Liver (tissue), 9 donors: ENCODE measurements around the gene CYP2W1. TPM values are rescaled to one million over a fixed set of nuclear protein-coding genes. Genes with fewer than 3 reads are reported as not detected.

Source experiments
- DNase-seq: peaks from one replicate; pipeline ENCODE4 v3.0.0-alpha.2; 2017; ENCODE audit warnings: low spot score
- H3K27ac ChIP-seq, 2 donors: one replicate each; pipeline ENCODE4 v1.7.0; 2013; ENCODE audit warnings: inconsistent platforms in 2 of 2, low read length in 2 of 2, control low read depth in 1 of 2, low read depth in 1 of 2, mild to moderate bottlenecking in 1 of 2
- H3K27me3 ChIP-seq, 4 donors: one replicate each; pipeline versions ENCODE4 v1.6.1 to v1.7.0; 2013; ENCODE audit warnings: low read length in 3 of 4, inconsistent platforms in 1 of 4, mild to moderate bottlenecking in 1 of 4, moderate library complexity in 1 of 4; ENCODE audit not compliant: control insufficient read depth in 4 of 4, insufficient read depth in 4 of 4
- H3K36me3 ChIP-seq, 4 donors: one replicate each; pipeline versions ENCODE4 v1.6.1 to v1.7.0; 2013; ENCODE audit warnings: low read length in 3 of 4, mild to moderate bottlenecking in 3 of 4, low read depth in 1 of 4, moderate library complexity in 1 of 4; ENCODE audit not compliant: control insufficient read depth in 4 of 4, insufficient read depth in 3 of 4
- H3K4me1 ChIP-seq, 4 donors: one replicate each; pipeline versions ENCODE4 v1.6.1 to v1.7.0; 2013; ENCODE audit warnings: low read length in 3 of 4, mild to moderate bottlenecking in 3 of 4, moderate library complexity in 1 of 4; ENCODE audit not compliant: control insufficient read depth in 4 of 4, insufficient read depth in 4 of 4
- H3K4me3 ChIP-seq, 3 donors: one replicate each; pipeline versions ENCODE4 v1.6.1 to v1.7.0; 2013; ENCODE audit warnings: low read length in 3 of 3, control low read depth in 1 of 3, low read depth in 1 of 3, mild to moderate bottlenecking in 1 of 3
- H3K9ac ChIP-seq, 2 donors: one replicate each; pipeline ENCODE4 v1.7.0; 2013; ENCODE audit warnings: low read length in 2 of 2, mild to moderate bottlenecking in 2 of 2, moderate library complexity in 2 of 2, control low read depth in 1 of 2, low read depth in 1 of 2
- H3K9me3 ChIP-seq, 4 donors: one replicate each; pipeline versions ENCODE4 v1.6.1 to v1.7.0; 2013; ENCODE audit warnings: low read length in 3 of 4; ENCODE audit not compliant: control insufficient read depth in 4 of 4
- EGR1 ChIP-seq, 2 donors: IDR thresholded peaks; 2 replicates each; pipeline ENCODE4 v1.6.1; 2016 to 2018; ENCODE audit warnings: antibody characterized with exemption in 2 of 2, low read depth in 2 of 2
- FOXA1 ChIP-seq: IDR thresholded peaks from 2 replicates; pipeline ENCODE4 v1.6.1; 2016; ENCODE audit warnings: antibody characterized with exemption
- FOXA2 ChIP-seq: IDR thresholded peaks from 2 replicates; pipeline ENCODE4 v1.6.1; 2016; ENCODE audit warnings: antibody characterized with exemption
- GABPA ChIP-seq, 2 donors: IDR thresholded peaks in 1 of 2; conservative IDR thresholded peaks in 1 of 2; 2 replicates each; pipeline ENCODE4 v1.6.1; 2016; ENCODE audit warnings: antibody characterized with exemption in 2 of 2, mild to moderate bottlenecking in 1 of 2, moderate library complexity in 1 of 2
- HNF4A ChIP-seq, 2 donors: conservative IDR thresholded peaks; 2 replicates each; pipeline ENCODE4 v1.6.1; 2016; ENCODE audit warnings: antibody characterized with exemption in 2 of 2, mild to moderate bottlenecking in 2 of 2
- HNF4G ChIP-seq: IDR thresholded peaks from 2 replicates; pipeline ENCODE4 v1.6.1; 2016; ENCODE audit warnings: antibody characterized with exemption
- JUND ChIP-seq, 2 donors: IDR thresholded peaks; 2 replicates each; pipeline ENCODE4 v1.6.1; 2016; ENCODE audit warnings: antibody characterized with exemption in 2 of 2
- NR2F2 ChIP-seq: IDR thresholded peaks from 2 replicates; pipeline ENCODE4 v1.6.1; 2016; ENCODE audit warnings: antibody characterized with exemption
- RAD21 ChIP-seq, 2 donors: IDR thresholded peaks; 2 replicates each; pipeline ENCODE4 v1.6.1; 2016; ENCODE audit warnings: antibody characterized with exemption in 2 of 2, mild to moderate bottlenecking in 2 of 2
- RXRA ChIP-seq, 2 donors: IDR thresholded peaks; 2 replicates each; pipeline ENCODE4 v1.6.1; 2017 to 2018; ENCODE audit warnings: antibody characterized with exemption in 2 of 2, mild to moderate bottlenecking in 1 of 2
- SP1 ChIP-seq: IDR thresholded peaks from 2 replicates; pipeline ENCODE4 v1.6.1; 2018; ENCODE audit warnings: antibody characterized with exemption, mild to moderate bottlenecking
- TAF1 ChIP-seq: conservative IDR thresholded peaks from 2 replicates; pipeline ENCODE4 v1.6.1; 2016; ENCODE audit warnings: antibody characterized with exemption, mild to moderate bottlenecking
- YY1 ChIP-seq: IDR thresholded peaks from 2 replicates; pipeline ENCODE4 v1.6.1; 2016; ENCODE audit warnings: antibody characterized with exemption, mild to moderate bottlenecking
- WGBS: extraction: QIAGEN DNeasy Blood & Tissue Kit; methylation state at CpG from one replicate; pipeline ENCODE4 v1.1.7; 2013; 5-methylcytosine and 5-hydroxymethylcytosine counted together
- polyA plus RNA-seq, 2 donors: library from polyadenylated mRNA; stranded (reverse) in 1 of 2; unstranded in 1 of 2; fragments of 200-250 nt in 1 of 2; fragments of >200 nt in 1 of 2; fragmentation: Nextera tagmentation in 1 of 2; extraction: Ambion mirVana in 1 of 2; gene quantifications; one replicate each; pipeline versions ENCODE4 v1.2.1 to v1.2.3, GENCODE V29; 2013 to 2015
- total RNA-seq, 2 donors: library from RNA; depleted of rRNA; stranded (reverse); fragments of >200 nt; gene quantifications; one replicate each; pipeline ENCODE4 v1.2.3, GENCODE V29; 2014
- TF ChIP-seq, protein P1 (sequence below): IDR thresholded peaks from 2 replicates; pipeline ENCODE4 v1.6.1; 2016; ENCODE audit warnings: antibody characterized with exemption
- TF ChIP-seq, protein P2 (sequence below): IDR thresholded peaks from 2 replicates; pipeline ENCODE4 v1.6.1; 2016; ENCODE audit warnings: antibody characterized with exemption
- TF ChIP-seq, protein P3 (sequence below): IDR thresholded peaks from 2 replicates; pipeline ENCODE4 v1.6.1; 2016; ENCODE audit warnings: antibody characterized with exemption
- TF ChIP-seq, protein P4 (sequence below): IDR thresholded peaks from 2 replicates; pipeline ENCODE4 v1.6.1; 2016; ENCODE audit warnings: antibody characterized with exemption, mild to moderate bottlenecking
- TF ChIP-seq, protein P5 (sequence below): fragments of 150-350 bp; IDR thresholded peaks from 2 replicates; pipeline ENCODE4 v1.5.1; 2017; ENCODE audit warnings: improper control_type of control experiment, low read depth, low read length; ENCODE audit not compliant: missing input control
- donor health status: healthy.
- donor health status: healthy.
- donor health status: healthy.
- donor health status: healthy.
- donor health status: healthy.

CYP2W1 gene
- total and polyA plus RNA-seq, 4 donors = 0.28 TPM; not detected in 3

DNA sequence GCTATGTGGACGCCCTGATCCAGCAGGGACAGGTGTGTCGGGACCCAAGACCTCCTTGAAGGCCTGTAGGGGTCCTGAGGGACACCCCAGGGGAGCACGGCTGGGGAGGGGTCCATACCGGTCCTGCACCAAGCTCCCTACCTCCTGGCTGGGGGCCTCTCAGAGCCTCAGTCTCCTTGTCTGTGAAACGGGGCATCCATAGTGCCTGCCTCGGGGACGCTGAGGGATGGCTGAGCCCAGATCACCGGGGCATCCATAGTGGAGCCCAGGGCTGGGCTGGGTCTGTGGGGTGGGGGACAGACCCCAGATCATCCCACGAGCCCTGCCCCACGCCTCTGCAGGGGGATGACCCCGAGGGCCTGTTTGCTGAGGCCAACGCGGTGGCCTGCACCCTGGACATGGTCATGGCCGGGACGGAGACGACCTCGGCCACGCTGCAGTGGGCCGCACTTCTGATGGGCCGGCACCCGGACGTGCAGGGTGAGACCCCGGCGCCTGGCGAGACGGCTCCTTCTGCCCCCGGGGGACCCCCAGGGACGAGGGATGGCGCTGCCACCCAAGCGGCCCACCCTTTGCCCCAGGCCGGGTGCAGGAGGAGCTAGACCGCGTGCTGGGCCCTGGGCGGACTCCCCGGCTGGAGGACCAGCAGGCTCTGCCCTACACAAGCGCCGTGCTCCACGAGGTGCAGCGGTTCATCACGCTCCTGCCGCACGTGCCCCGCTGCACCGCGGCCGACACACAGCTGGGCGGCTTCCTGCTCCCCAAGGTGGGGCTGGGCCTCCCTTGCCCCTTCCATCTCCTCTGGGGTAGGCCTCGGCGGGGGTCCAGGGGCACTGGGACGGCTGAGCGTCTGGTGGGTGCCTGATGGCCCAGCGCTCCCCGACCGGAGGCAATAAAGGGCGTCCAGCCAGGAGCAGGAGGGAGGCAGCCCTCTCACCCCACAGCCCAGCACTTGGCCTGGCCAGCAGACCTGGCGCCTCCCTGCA lies 4.1 kb downstream of the CYP2W1 start:
- Histone ChIP-seq H3K9ac (no peak overlapping the region), H3K4me3 (no peak overlapping the region), H3K27me3 (no peaks in the 10 kb centered on the region), H3K36me3 (no peaks in the 10 kb centered on the region), H3K4me1 (no peaks in the 10 kb centered on the region), H3K9me3 (no peaks in the 10 kb centered on the region), H3K27ac (no peak overlapping the region)
- no peak for TF ChIP-seq HNF4A (conservative IDR thresholded peaks at IDR 0.05)
- TF ChIP-seq RAD21 (IDR thresholded peaks at IDR 0.05) = no peak
- TF ChIP-seq EGR1 (IDR thresholded peaks at IDR 0.05; ENCODE audit: low read depth in 2 of 2) = no peak
- no peak for TF ChIP-seq FOXA2
- no peak for TF ChIP-seq GABPA (IDR thresholded peaks at IDR 0.05 in 1 of 2, conservative IDR thresholded peaks at IDR 0.05 in 1 of 2)
- TF ChIP-seq, protein P1, sequence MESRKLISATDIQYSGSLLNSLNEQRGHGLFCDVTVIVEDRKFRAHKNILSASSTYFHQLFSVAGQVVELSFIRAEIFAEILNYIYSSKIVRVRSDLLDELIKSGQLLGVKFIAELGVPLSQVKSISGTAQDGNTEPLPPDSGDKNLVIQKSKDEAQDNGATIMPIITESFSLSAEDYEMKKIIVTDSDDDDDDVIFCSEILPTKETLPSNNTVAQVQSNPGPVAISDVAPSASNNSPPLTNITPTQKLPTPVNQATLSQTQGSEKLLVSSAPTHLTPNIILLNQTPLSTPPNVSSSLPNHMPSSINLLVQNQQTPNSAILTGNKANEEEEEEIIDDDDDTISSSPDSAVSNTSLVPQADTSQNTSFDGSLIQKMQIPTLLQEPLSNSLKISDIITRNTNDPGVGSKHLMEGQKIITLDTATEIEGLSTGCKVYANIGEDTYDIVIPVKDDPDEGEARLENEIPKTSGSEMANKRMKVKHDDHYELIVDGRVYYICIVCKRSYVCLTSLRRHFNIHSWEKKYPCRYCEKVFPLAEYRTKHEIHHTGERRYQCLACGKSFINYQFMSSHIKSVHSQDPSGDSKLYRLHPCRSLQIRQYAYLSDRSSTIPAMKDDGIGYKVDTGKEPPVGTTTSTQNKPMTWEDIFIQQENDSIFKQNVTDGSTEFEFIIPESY = no peak
- TF ChIP-seq YY1 = no peak
- TF ChIP-seq RXRA (IDR thresholded peaks at IDR 0.05) = no peak
- no peak for TF ChIP-seq FOXA1
- no peak for TF ChIP-seq JUND (IDR thresholded peaks at IDR 0.05)
- TF ChIP-seq, protein P2, sequence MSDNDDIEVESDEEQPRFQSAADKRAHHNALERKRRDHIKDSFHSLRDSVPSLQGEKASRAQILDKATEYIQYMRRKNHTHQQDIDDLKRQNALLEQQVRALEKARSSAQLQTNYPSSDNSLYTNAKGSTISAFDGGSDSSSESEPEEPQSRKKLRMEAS = no peak
- no peak for TF ChIP-seq HNF4G
- no peak for TF ChIP-seq TAF1
- no peak for TF ChIP-seq SP1
- no peak for TF ChIP-seq NR2F2
- TF ChIP-seq, protein P3, sequence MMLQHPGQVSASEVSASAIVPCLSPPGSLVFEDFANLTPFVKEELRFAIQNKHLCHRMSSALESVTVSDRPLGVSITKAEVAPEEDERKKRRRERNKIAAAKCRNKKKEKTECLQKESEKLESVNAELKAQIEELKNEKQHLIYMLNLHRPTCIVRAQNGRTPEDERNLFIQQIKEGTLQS = no peak
- TF ChIP-seq, protein P4, sequence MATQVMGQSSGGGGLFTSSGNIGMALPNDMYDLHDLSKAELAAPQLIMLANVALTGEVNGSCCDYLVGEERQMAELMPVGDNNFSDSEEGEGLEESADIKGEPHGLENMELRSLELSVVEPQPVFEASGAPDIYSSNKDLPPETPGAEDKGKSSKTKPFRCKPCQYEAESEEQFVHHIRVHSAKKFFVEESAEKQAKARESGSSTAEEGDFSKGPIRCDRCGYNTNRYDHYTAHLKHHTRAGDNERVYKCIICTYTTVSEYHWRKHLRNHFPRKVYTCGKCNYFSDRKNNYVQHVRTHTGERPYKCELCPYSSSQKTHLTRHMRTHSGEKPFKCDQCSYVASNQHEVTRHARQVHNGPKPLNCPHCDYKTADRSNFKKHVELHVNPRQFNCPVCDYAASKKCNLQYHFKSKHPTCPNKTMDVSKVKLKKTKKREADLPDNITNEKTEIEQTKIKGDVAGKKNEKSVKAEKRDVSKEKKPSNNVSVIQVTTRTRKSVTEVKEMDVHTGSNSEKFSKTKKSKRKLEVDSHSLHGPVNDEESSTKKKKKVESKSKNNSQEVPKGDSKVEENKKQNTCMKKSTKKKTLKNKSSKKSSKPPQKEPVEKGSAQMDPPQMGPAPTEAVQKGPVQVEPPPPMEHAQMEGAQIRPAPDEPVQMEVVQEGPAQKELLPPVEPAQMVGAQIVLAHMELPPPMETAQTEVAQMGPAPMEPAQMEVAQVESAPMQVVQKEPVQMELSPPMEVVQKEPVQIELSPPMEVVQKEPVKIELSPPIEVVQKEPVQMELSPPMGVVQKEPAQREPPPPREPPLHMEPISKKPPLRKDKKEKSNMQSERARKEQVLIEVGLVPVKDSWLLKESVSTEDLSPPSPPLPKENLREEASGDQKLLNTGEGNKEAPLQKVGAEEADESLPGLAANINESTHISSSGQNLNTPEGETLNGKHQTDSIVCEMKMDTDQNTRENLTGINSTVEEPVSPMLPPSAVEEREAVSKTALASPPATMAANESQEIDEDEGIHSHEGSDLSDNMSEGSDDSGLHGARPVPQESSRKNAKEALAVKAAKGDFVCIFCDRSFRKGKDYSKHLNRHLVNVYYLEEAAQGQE = no peak
- TF ChIP-seq, protein P5, sequence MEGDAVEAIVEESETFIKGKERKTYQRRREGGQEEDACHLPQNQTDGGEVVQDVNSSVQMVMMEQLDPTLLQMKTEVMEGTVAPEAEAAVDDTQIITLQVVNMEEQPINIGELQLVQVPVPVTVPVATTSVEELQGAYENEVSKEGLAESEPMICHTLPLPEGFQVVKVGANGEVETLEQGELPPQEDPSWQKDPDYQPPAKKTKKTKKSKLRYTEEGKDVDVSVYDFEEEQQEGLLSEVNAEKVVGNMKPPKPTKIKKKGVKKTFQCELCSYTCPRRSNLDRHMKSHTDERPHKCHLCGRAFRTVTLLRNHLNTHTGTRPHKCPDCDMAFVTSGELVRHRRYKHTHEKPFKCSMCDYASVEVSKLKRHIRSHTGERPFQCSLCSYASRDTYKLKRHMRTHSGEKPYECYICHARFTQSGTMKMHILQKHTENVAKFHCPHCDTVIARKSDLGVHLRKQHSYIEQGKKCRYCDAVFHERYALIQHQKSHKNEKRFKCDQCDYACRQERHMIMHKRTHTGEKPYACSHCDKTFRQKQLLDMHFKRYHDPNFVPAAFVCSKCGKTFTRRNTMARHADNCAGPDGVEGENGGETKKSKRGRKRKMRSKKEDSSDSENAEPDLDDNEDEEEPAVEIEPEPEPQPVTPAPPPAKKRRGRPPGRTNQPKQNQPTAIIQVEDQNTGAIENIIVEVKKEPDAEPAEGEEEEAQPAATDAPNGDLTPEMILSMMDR = no peak
- no peak for DNase-seq
- WGBS = 88% methylated on average over 56 of the region's 56 CpGs
